ENCODE results near the gene CHMP2A. TPM values are rescaled to one million over a fixed set of nuclear protein-coding genes. Genes with fewer than 3 reads are reported as not detected.

Gene CHMP2A
- total and polyA plus RNA-seq, 9 donors = 54.2 to 143 (median 98.3) TPM

DNA sequence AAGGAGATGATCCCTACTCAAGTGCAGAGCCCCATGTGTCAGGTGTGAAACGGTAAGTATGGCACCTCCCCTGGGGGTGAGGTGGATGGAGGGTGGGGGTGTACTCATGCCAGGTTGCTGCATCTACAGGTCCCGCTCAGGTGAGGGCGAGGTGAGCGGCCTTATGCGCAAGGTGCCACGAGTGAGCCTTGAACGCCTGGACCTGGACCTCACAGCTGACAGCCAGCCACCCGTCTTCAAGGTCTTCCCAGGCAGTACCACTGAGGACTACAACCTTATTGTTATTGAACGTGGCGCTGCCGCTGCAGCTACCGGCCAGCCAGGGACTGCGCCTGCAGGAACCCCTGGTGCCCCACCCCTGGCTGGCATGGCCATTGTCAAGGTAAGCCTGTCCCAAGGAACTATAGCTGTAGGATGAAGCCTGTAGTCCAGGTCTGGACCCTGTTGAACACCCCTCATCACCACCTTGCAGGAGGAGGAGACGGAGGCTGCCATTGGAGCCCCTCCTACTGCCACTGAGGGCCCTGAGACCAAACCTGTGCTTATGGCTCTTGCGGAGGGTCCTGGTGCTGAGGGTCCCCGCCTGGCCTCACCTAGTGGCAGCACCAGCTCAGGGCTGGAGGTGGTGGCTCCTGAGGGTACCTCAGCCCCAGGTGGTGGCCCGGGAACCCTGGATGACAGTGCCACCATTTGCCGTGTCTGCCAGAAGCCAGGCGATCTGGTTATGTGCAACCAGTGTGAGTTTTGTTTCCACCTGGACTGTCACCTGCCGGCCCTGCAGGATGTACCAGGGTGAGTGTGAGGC, 5.8 kb downstream of the CHMP2A start:
- H3K27ac ChIP-seq = no peak overlapping the region
- WGBS, 3 donors = 80 to 91% (median 85%) methylated on average over 20 of the region's 20 CpGs
- H3K27me3 ChIP-seq = no peaks in the 10 kb centered on the region
- TF ChIP-seq EP300 (IDR thresholded peaks at IDR 0.05) (no peak), CTCF (IDR thresholded peaks at IDR 0.05) (no peak), POLR2A (IDR thresholded peaks at IDR 0.05) (no peak)
- intact Hi-C loops (cut with DNase I) = no loop called here
- peaks cover 16% of the 10 kb centered on the region for H3K4me1 ChIP-seq (ENCODE audit: insufficient read depth)
- H3K4me3 ChIP-seq = no peak overlapping the region
- DNase-seq = no peak
- no peaks in the 10 kb centered on the region for H3K9me3 ChIP-seq
- no peaks in the 10 kb centered on the region for H3K36me3 ChIP-seq

DNA sequence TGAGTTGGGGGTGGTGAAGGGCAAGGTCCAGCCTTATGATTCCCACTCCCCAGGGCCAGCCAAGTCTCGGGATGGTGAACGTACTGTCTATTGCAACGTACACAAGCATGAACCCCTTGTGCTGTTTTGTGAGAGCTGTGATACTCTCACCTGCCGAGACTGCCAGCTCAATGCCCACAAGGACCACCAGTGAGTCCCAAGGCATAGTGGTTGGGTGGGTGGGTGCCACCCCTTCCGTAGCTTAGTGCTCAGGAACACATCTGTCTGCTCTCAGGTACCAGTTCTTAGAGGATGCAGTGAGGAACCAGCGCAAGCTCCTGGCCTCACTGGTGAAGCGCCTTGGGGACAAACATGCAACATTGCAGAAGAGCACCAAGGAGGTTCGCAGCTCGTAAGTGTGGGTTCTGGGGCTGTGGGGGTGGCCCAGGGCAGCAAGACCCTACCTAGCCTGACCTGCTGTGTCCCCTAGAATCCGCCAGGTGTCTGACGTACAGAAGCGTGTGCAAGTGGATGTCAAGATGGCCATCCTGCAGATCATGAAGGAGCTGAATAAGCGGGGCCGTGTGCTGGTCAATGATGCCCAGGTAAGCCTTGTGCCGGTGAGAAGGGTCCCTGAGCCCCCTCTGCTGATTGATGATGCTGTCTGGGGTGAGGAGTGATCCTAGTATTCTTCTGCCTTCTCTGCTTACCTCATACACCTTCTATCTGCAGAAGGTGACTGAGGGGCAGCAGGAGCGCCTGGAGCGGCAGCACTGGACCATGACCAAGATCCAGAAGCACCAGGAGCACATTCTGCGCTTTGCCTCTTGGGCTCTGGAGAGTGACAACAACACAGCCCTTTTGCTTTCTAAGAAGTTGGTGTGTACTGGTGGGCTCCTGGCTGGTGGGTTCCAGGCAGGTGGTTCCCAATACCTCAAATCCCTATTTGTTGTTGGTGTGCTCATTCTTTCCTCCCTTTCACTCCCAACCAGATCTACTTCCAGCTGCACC, 7.3 kb downstream of the CHMP2A start:
- H3K27me3 ChIP-seq = no peaks in the 10 kb centered on the region
- no peaks in the 10 kb centered on the region for H3K9me3 ChIP-seq
- H3K4me3 ChIP-seq = no peak overlapping the region
- no peak for DNase-seq
- H3K36me3 ChIP-seq = no peaks in the 10 kb centered on the region
- TF ChIP-seq EP300 (IDR thresholded peaks at IDR 0.05) (no peak), POLR2A (IDR thresholded peaks at IDR 0.05) (no peak), CTCF (IDR thresholded peaks at IDR 0.05) (no peak)
- 83 to 89% (median 85%) methylated on average over 18 of the region's 18 CpGs for WGBS, 3 donors
- no peak overlapping the region for H3K27ac ChIP-seq
- peaks cover 10% of the 10 kb centered on the region for H3K4me1 ChIP-seq (ENCODE audit: insufficient read depth)
- intact Hi-C loops (cut with DNase I) = no loop called here

- no peaks in the 10 kb centered on the region for H3K9me3 ChIP-seq
- peaks cover 10% of the 10 kb centered on the region for H3K4me1 ChIP-seq (ENCODE audit: insufficient read depth)
- 0 to 7% (median 6%) methylated on average over 1 of the region's 1 CpG for WGBS, 3 donors
- intact Hi-C loops (cut with DNase I) = no loop called here
- no peaks in the 10 kb centered on the region for H3K27me3 ChIP-seq
- DNase-seq = no peak
- TF ChIP-seq EP300 (IDR thresholded peaks at IDR 0.05) (no peak), POLR2A (IDR thresholded peaks at IDR 0.05) (no peak), CTCF (IDR thresholded peaks at IDR 0.05) (no peak)
- peak overlapping the region; percentile 79 for H3K4me3 ChIP-seq
- H3K36me3 ChIP-seq = no peaks in the 10 kb centered on the region
- H3K27ac ChIP-seq = no peak overlapping the region
These were observed 8.8 kb downstream of the CHMP2A start for GRCh38 chr19:58546019-58546530.

GRCh38 chr19:58545286-58546018, 9.5 kb downstream of the CHMP2A start:
- Histone ChIP-seq H3K4me3 (peak overlapping the region; percentile 79), H3K36me3 (no peaks in the 10 kb centered on the region), H3K4me1 (ENCODE audit: insufficient read depth) (peaks cover 10% of the 10 kb centered on the region), H3K9me3 (no peaks in the 10 kb centered on the region), H3K27ac (peak overlapping the region in 1 of 2 donors; percentile 49), H3K27me3 (no peaks in the 10 kb centered on the region)
- no peak for TF ChIP-seq EP300 (IDR thresholded peaks at IDR 0.05)
- TF ChIP-seq CTCF (IDR thresholded peaks at IDR 0.05) = no peak
- no peak for TF ChIP-seq POLR2A (IDR thresholded peaks at IDR 0.05)
- intact Hi-C loops (cut with DNase I) = no loop called here
- no peak for DNase-seq
- WGBS, 3 donors = 3 to 6% (median 3%) methylated on average over 20 to 21 of the region's 21 CpGs
